Smooth muscle cell (in vitro differentiated cells): ENCODE data around the gene RGP1. TPM values are rescaled to one million over a fixed set of nuclear protein-coding genes. Genes with fewer than 3 reads are reported as not detected.

Experiments
- DNase-seq: peaks from one replicate; lab custom pipeline; 2025; ENCODE audit not compliant: unreplicated experiment; lab: John Stamatoyannopoulos, UW
- H2AFZ ChIP-seq: fragments of 200-600 bp; sonication (generic); 2 replicates; pipeline ENCODE4 v1.6.0; 2016; ENCODE audit warnings: antibody characterized with exemption, low read depth, mild to moderate bottlenecking
- H3F3A ChIP-seq: fragments of 200-600 bp; sonication (generic); 2 replicates; pipeline ENCODE4 v1.6.0; 2017; ENCODE audit warnings: antibody characterized with exemption, low read depth
- H3K27ac ChIP-seq: fragments of 200-600 bp; sonication (generic); 2 replicates; pipeline ENCODE4 v1.5.1; 2016; ENCODE audit warnings: low read depth, mild to moderate bottlenecking
- H3K27me3 ChIP-seq: fragments of 200-600 bp; sonication (generic); 2 replicates; pipeline ENCODE4 v1.6.1; 2016; ENCODE audit warnings: low read depth, mild to moderate bottlenecking
- H3K36me3 ChIP-seq: fragments of 200-600 bp; sonication (generic); 2 replicates; pipeline ENCODE4 v1.5.1; 2016; ENCODE audit warnings: low read depth
- H3K4me1 ChIP-seq: fragments of 200-600 bp; sonication (generic); 2 replicates; pipeline ENCODE4 v1.5.1; 2016; ENCODE audit warnings: low read depth
- H3K4me2 ChIP-seq: fragments of 200-600 bp; sonication (generic); 2 replicates; pipeline ENCODE4 v1.6.0; 2016; ENCODE audit warnings: mild to moderate bottlenecking
- H3K4me3 ChIP-seq: fragments of 200-600 bp; sonication (generic); 2 replicates; pipeline ENCODE4 v1.5.1; 2016; ENCODE audit warnings: mild to moderate bottlenecking
- H3K79me2 ChIP-seq: fragments of 200-600 bp; sonication (generic); 2 replicates; pipeline ENCODE4 v1.6.0; 2016; ENCODE audit warnings: low read depth, mild to moderate bottlenecking
- H3K9ac ChIP-seq: fragments of 200-600 bp; sonication (generic); 2 replicates; pipeline ENCODE4 v1.6.0; 2016; ENCODE audit warnings: low read depth
- H3K9me3 ChIP-seq: fragments of 200-600 bp; sonication (generic); replicated peaks from 2 replicates; pipeline ENCODE4 v1.5.1; 2016; ENCODE audit warnings: low read depth
- H4K20me1 ChIP-seq: fragments of 200-600 bp; sonication (generic); 2 replicates; pipeline ENCODE4 v1.6.0; 2016; ENCODE audit warnings: low read depth
- WGBS: methylation state at CpG from one replicate; pipeline ENCODE4 v1.1.7; 2016; ENCODE audit warnings: low lambda C conversion rate; 5-methylcytosine and 5-hydroxymethylcytosine counted together
- polyA plus RNA-seq: library from polyadenylated mRNA; unstranded; fragments of >200 nt; fragmentation: Nextera tagmentation; extraction: Ambion mirVana; gene quantifications from 2 replicates; pipeline ENCODE4 v1.2.1, GENCODE V29; 2016
- total RNA-seq: library from RNA; depleted of rRNA; stranded (reverse); fragments of >200 nt; gene quantifications from 2 replicates; pipeline ENCODE4 v1.2.3, GENCODE V29; 2014
- TF ChIP-seq, protein P1 (sequence below): fragments of 200-600 bp; sonication (generic); IDR thresholded peaks from 2 replicates; pipeline ENCODE4 v1.5.1; 2017; ENCODE audit warnings: borderline replicate concordance, mild to moderate bottlenecking, antibody characterized with exemption; ENCODE audit not compliant: insufficient read depth, poor library complexity, severe bottlenecking

The RGP1 gene
- total and polyA plus RNA-seq, 2 experiments from 2014 or later, result 12.8 to 15.3 TPM

DNA sequence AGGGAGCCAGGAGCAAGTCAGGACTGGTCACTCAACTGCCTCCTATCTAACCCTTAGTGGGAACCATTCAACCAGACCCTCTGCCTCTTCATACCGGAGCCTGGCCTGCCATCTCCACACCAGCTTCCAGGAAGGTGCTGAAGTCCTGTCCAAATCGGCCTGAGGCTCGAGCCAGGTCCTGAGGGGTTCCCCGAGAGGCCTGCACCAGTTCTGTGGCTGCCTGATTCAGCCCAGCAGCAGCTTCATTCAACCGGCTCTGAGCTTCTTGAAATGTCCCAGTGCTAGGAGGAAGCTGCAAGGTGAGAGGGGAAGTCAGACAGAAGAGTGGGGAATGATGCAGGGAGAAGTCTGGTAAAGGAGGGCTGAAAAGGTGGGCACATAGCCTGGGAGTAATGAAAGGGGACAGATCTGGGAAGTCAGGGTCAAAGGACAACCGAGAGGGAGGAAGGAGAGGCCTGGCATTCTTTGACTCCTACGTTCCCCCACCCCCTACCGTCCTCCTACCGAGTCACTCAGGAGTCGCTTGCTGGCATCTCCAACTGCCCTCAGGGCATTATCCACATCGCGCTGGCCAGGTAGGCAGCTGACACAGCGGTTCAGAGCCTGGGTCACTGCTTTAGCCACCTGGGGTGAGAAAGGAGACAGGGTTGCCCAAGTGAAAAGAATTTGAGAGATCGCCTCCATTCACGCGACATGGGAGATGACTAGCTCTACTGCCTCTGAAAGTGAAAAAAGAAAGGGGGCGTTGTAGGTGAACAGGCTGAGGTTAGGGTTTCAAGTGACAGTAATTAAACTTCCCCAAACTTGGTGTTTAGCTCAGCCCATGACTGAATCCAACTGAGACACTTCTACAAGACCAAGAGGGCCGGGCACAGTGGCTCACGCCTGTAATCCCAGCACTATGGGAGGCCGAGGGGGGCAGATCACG is 37.3 kb upstream of the RGP1 start:
- Histone ChIP-seq H3K36me3 (peaks cover 34% of the 10 kb centered on the region), H3K9me3 (no peaks in the 10 kb centered on the region), H3K4me3 (no peak overlapping the region), H3K9ac (no peak overlapping the region), H3F3A (peaks cover 3% of the 10 kb centered on the region), H2AFZ (no peak overlapping the region), H3K27me3 (no peaks in the 10 kb centered on the region), H3K79me2 (no peaks in the 10 kb centered on the region), H3K27ac (no peak overlapping the region), H4K20me1 (peaks cover 24% of the 10 kb centered on the region), H3K4me1 (no peaks in the 10 kb centered on the region), H3K4me2 (no peak overlapping the region)
- no peak for DNase-seq
- 92% methylated on average over 21 of the region's 21 CpGs for WGBS
- TF ChIP-seq, protein P1, sequence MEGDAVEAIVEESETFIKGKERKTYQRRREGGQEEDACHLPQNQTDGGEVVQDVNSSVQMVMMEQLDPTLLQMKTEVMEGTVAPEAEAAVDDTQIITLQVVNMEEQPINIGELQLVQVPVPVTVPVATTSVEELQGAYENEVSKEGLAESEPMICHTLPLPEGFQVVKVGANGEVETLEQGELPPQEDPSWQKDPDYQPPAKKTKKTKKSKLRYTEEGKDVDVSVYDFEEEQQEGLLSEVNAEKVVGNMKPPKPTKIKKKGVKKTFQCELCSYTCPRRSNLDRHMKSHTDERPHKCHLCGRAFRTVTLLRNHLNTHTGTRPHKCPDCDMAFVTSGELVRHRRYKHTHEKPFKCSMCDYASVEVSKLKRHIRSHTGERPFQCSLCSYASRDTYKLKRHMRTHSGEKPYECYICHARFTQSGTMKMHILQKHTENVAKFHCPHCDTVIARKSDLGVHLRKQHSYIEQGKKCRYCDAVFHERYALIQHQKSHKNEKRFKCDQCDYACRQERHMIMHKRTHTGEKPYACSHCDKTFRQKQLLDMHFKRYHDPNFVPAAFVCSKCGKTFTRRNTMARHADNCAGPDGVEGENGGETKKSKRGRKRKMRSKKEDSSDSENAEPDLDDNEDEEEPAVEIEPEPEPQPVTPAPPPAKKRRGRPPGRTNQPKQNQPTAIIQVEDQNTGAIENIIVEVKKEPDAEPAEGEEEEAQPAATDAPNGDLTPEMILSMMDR, result no peak

- TF ChIP-seq, protein P1, result no peak
- Histone ChIP-seq H3K9ac (no peak overlapping the region), H3K9me3 (no peaks in the 10 kb centered on the region), H3K27me3 (no peaks in the 10 kb centered on the region), H3K36me3 (peaks cover 36% of the 10 kb centered on the region), H3K4me2 (no peak overlapping the region), H3K4me3 (no peak overlapping the region), H4K20me1 (peaks cover 21% of the 10 kb centered on the region), H3K79me2 (no peaks in the 10 kb centered on the region), H3K27ac (no peak overlapping the region), H3F3A (peaks cover 3% of the 10 kb centered on the region), H2AFZ (no peak overlapping the region), H3K4me1 (no peaks in the 10 kb centered on the region)
- no peak for DNase-seq
- whole genome bisulfite sequencing, result 93% methylated on average over 11 of the region's 11 CpGs
Measured at GRCh38 chr9:35712762-35713400, 36.2 kb upstream of the RGP1 start.

DNA sequence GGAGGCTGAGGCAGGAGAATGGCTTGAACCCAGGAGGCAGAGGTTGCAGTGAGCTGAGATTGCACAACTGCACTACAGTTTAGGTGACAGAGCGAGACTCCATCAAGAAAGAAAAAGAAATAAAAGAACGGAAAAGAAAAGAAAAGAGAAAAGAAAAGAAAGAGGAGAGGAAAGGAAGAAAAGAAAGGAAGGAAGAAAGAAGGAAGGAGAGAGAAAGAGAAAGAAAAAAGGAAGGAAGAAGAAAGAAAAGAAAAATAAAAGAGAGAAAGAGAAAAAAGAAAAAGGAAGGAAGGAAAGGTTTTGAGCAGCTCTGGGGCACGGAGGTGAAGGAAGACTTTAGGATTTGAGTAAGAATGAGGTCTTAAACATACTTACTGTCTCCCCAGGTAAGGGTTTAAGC is 35.5 kb upstream of the RGP1 start:
- Histone ChIP-seq H3K9ac (no peak overlapping the region), H3K27ac (no peak overlapping the region), H3K4me1 (no peaks in the 10 kb centered on the region), H3K4me3 (no peak overlapping the region), H2AFZ (no peak overlapping the region), H3K36me3 (peaks cover 30% of the 10 kb centered on the region), H3K79me2 (no peaks in the 10 kb centered on the region), H3K9me3 (no peaks in the 10 kb centered on the region), H4K20me1 (peaks cover 20% of the 10 kb centered on the region), H3K4me2 (no peak overlapping the region), H3K27me3 (no peaks in the 10 kb centered on the region), H3F3A (peaks cover 3% of the 10 kb centered on the region)
- WGBS, result 99% methylated on average over 3 of the region's 3 CpGs
- DNase-seq, result no peak
- TF ChIP-seq, protein P1, result no peak
